Measurements from ENCODE around the gene SYNE2. TPM values are rescaled to one million over a fixed set of nuclear protein-coding genes. Genes with fewer than 3 reads are reported as not detected.

Gene SYNE2
- total and polyA plus RNA-seq, 2 of the 8 experiments (the other 6 are each of a cell fraction or from before 2014, with no cell fraction given): 32.6 to 46.1 TPM

DNA sequence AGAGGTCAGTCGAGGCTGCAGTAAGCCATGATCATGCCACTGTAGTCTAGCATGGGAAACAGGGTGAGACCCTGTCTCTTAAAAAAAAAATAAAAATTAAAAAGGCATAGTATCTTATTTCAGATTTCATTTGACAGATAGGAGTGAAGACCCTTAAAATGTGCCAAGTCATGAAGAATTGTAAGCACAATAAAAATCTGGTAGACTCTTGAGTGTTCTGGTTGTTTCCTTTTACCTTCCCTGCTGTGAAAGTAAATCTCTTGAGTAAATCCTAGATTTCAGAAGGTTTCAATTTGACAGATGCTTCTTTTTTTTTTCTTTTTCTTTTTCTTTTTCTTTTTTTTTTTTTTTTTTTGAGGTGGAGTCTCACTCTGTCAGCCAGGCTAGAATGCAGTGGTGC is 332.4 kb downstream of the SYNE2 start:
- H2AK5ac ChIP-seq (ENCODE audit: low read depth, low read length): no peak overlapping the region
- no peak overlapping the region for H3K4ac ChIP-seq (replicated peaks; ENCODE audit: insufficient read length, low read depth, low read length)
- H3K4me2 ChIP-seq (ENCODE audit: insufficient read depth in 1 of 2, low read depth in 2 of 2, low read length in 2 of 2): no peak overlapping the region
- H3K27ac ChIP-seq (ENCODE audit: low read depth, low read length): no peak overlapping the region
- H4K8ac ChIP-seq (ENCODE audit: extremely low read depth, insufficient read depth, low read length): no peak overlapping the region
- no peak for TF ChIP-seq TAF7 (optimal IDR thresholded peaks at IDR 0.05; ENCODE audit: borderline replicate concordance, low read depth, low read length)
- TF ChIP-seq PHF8 (conservative IDR thresholded peaks at IDR 0.05; ENCODE audit: low read depth, low read length): no peak
- TF ChIP-seq JUN (IDR thresholded peaks at IDR 0.05; ENCODE audit: low read depth, low read length): no peak
- TF ChIP-seq CBX8 (IDR thresholded peaks at IDR 0.05; ENCODE audit: borderline replicate concordance, low read depth, low read length): no peak
- no peak for TF ChIP-seq BRCA1 (IDR thresholded peaks at IDR 0.05; ENCODE audit: low read depth, low read length)
- H4K20me1 ChIP-seq (replicated peaks in 1 of 2; ENCODE audit: control insufficient read depth in 1 of 2, insufficient read depth in 2 of 2, low read length in 2 of 2): no peaks in the 10 kb centered on the region
- H3K23ac ChIP-seq (ENCODE audit: insufficient read length): no peak overlapping the region
- H4K91ac ChIP-seq (replicated peaks; ENCODE audit: insufficient read length, low read length): no peak overlapping the region
- FAIRE-seq (no peak), DNase-seq (ENCODE audit: low read depth in 1 of 2, low spot score in 2 of 2) (no peak)
- H2BK12ac ChIP-seq (ENCODE audit: low read depth, low read length): no peak overlapping the region
- no peak overlapping the region for H3K4me3 ChIP-seq (ENCODE audit: extremely low read depth in 1 of 4, insufficient read depth in 2 of 4, low read depth in 3 of 4, low read length in 4 of 4)
- H2BK20ac ChIP-seq (ENCODE audit: low read length): no peak overlapping the region
- H3K36me3 ChIP-seq (ENCODE audit: control insufficient read depth in 2 of 4, insufficient read depth in 4 of 4, low read length in 3 of 4): peaks cover 0 to 25% (median 5%) of the 10 kb centered on the region in 4 experiments; a peak in 6 of 8 replicates
- no peak overlapping the region for H4K5ac ChIP-seq (ENCODE audit: insufficient read length, low read depth, low read length)
- no peak overlapping the region for H3K14ac ChIP-seq (ENCODE audit: insufficient read length)
- WGBS, 2 experiments (ENCODE audit: extremely low coverage in 1 of 2, insufficient coverage in 1 of 2, insufficient read length in 1 of 2, insufficient replicate concordance in 2 of 2, low coverage in 1 of 2, low lambda C conversion rate in 2 of 2, missing lambda C conversion rate in 1 of 2): 92% methylated on average over 1 of the region's 1 CpG; no CpG with 5 or more reads in 1 of the 2 experiments
- H3K79me2 ChIP-seq (ENCODE audit: control insufficient read depth in 1 of 2, insufficient read depth in 2 of 2, low read length in 2 of 2): no peaks in the 10 kb centered on the region
- H2BK15ac ChIP-seq (ENCODE audit: low read length): no peak overlapping the region
- no peaks in the 10 kb centered on the region; the same call in 1 of the 2 replicates for H3K79me1 ChIP-seq (ENCODE audit: low read depth, low read length)
- ChIA-PET CTCF (ENCODE audit: partially characterized antibody) (no interaction called here), POLR2A (ENCODE audit: partially characterized antibody) (no interaction called here)
- peaks cover 12 to 20% of the 10 kb centered on the region in 2 experiments; a peak in 3 of 4 replicates for H3K9me3 ChIP-seq (ENCODE audit: insufficient read depth in 2 of 2, low read depth in 1 of 2, low read length in 1 of 2)
- H3K9ac ChIP-seq (replicated peaks in 1 of 4; ENCODE audit: extremely low read depth in 1 of 4, low read depth in 3 of 4, low read length in 3 of 4): no peak overlapping the region
- no peaks in the 10 kb centered on the region; the same call in none of the 2 replicates for H3K23me2 ChIP-seq (ENCODE audit: low read depth, low read length)
- H3K27me3 ChIP-seq (replicated peaks in 1 of 4; ENCODE audit: control insufficient read depth in 3 of 4, extremely low read depth in 1 of 4, insufficient read depth in 3 of 4, low read length in 3 of 4): no peaks in the 10 kb centered on the region
- H2BK120ac ChIP-seq (replicated peaks; ENCODE audit: low read depth, low read length): no peak overlapping the region
- H3K18ac ChIP-seq (ENCODE audit: extremely low read depth, low read length): no peak overlapping the region
- peaks cover 0 to 13% (median 7%) of the 10 kb centered on the region in 4 experiments; a peak in 3 of 7 replicates for H3K4me1 ChIP-seq (replicated peaks in 1 of 4; ENCODE audit: control insufficient read depth in 3 of 4, insufficient read depth in 4 of 4, low read length in 3 of 4)
- no peak overlapping the region for H3K56ac ChIP-seq (replicated peaks; ENCODE audit: insufficient read length, low read depth, low read length)
- H2AFZ ChIP-seq (ENCODE audit: low read length): no peak overlapping the region
- no peak overlapping the region for H2BK5ac ChIP-seq (ENCODE audit: low read depth, low read length)

Data from H1 (cell line).